Gastroesophageal sphincter (tissue), 3 donors: ENCODE measurements around the gene FOXL3.

ENCODE experiments used
- POLR2A ChIP-seq, 2 donors: fragments of 450-650 bp; IDR thresholded peaks; one replicate each; pipeline ENCODE4 v1.6.1; 2017; ENCODE audit warnings: antibody characterized with exemption in 2 of 2, mild to moderate bottlenecking in 2 of 2, moderate library complexity in 1 of 2
- TF ChIP-seq, protein P1 (sequence below), 4 experiments: fragments of 200-600 bp in 2 of 4; fragments of 450-650 bp in 2 of 4; sonication (generic) in 1 of 4; IDR thresholded peaks; one replicate each; pipeline ENCODE4 v1.5.1; 2017 to 2019; ENCODE audit warnings: antibody characterized with exemption in 4 of 4, mild to moderate bottlenecking in 2 of 4, moderate library complexity in 2 of 4

DNA sequence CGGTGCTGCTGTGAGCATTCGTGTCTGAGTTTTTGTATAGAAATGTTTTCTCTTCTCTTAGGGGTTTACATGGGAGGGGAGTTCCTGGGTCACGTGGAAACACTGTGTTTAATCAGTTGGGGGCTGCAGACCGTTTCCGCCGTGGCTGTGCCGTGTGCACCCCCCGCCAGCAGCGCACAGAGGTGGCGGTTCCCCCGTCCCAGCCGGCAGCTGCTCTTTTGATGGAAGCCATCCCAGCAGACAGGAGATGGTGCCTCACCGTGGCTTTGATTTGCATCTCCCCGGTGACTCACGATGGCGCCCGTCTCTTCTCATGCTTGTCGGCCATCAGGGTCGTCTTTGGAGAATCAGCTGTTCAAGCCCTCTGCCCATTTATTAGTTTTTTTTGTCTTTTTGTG, 34.9 kb upstream of the FOXL3 start:
- TF ChIP-seq, protein P1, sequence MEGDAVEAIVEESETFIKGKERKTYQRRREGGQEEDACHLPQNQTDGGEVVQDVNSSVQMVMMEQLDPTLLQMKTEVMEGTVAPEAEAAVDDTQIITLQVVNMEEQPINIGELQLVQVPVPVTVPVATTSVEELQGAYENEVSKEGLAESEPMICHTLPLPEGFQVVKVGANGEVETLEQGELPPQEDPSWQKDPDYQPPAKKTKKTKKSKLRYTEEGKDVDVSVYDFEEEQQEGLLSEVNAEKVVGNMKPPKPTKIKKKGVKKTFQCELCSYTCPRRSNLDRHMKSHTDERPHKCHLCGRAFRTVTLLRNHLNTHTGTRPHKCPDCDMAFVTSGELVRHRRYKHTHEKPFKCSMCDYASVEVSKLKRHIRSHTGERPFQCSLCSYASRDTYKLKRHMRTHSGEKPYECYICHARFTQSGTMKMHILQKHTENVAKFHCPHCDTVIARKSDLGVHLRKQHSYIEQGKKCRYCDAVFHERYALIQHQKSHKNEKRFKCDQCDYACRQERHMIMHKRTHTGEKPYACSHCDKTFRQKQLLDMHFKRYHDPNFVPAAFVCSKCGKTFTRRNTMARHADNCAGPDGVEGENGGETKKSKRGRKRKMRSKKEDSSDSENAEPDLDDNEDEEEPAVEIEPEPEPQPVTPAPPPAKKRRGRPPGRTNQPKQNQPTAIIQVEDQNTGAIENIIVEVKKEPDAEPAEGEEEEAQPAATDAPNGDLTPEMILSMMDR (IDR thresholded peaks at IDR 0.05): no peak
- no peak for TF ChIP-seq POLR2A (IDR thresholded peaks at IDR 0.05)
